Activated naive CD8-positive, alpha-beta T cell (primary cell): ENCODE data around the gene SNX9.
A peak's percentile ranks its signal among the peaks of the same experiment; 100 is the strongest.

ENCODE experiments used
- H3K27ac Mint-ChIP-seq: one replicate; pipeline ENCODE4 v1.8.0; 2021; ENCODE audit warnings: mixed read lengths
- H3K27me3 Mint-ChIP-seq: one replicate; pipeline ENCODE4 v1.8.0; 2021; ENCODE audit warnings: mixed read lengths
- H3K36me3 Mint-ChIP-seq: one replicate; pipeline ENCODE4 v1.8.0; 2021; ENCODE audit warnings: mixed read lengths
- H3K4me1 Mint-ChIP-seq: one replicate; pipeline ENCODE4 v1.8.0; 2021; ENCODE audit warnings: low read depth, mixed read lengths
- H3K4me3 Mint-ChIP-seq: one replicate; pipeline ENCODE4 v1.8.0; 2021; ENCODE audit warnings: mild to moderate bottlenecking, mixed read lengths
- H3K9me3 Mint-ChIP-seq: one replicate; pipeline ENCODE4 v1.8.0; 2021; ENCODE audit warnings: low read depth, mixed read lengths

Gene SNX9

GRCh38 chr6:157823001-157823527 lies at the start of gene SNX9:
Gene SNX9, plus strand, starts transcription at chr6:157823246. Its CDS starts 189 bp downstream, at chr6:157823435.
- H3K4me1 Mint-ChIP-seq, result peaks cover 43% of the 10 kb centered on the region
- H3K9me3 Mint-ChIP-seq, result no peaks in the 10 kb centered on the region
- peaks cover 8% of the 10 kb centered on the region for H3K36me3 Mint-ChIP-seq
- peak within 1 kb of the TSS; percentile 99 for H3K4me3 Mint-ChIP-seq
- peak within 1 kb of the TSS; percentile 100 for H3K27ac Mint-ChIP-seq
- H3K27me3 Mint-ChIP-seq, result no peaks in the 10 kb centered on the region

GRCh38 chr6:157773248-157773773 lies 49.7 kb upstream of the SNX9 start:
- peak overlapping the region; percentile 85 for H3K27ac Mint-ChIP-seq
- H3K36me3 Mint-ChIP-seq, result no peaks in the 10 kb centered on the region

GRCh38 chr6:157774153-157775135 lies 48.6 kb upstream of the SNX9 start:
- no peak overlapping the region for H3K4me3 Mint-ChIP-seq
- H3K4me1 Mint-ChIP-seq, result peaks cover 33% of the 10 kb centered on the region
- H3K36me3 Mint-ChIP-seq, result no peaks in the 10 kb centered on the region
- H3K27me3 Mint-ChIP-seq, result no peaks in the 10 kb centered on the region
- H3K9me3 Mint-ChIP-seq, result no peaks in the 10 kb centered on the region
- H3K27ac Mint-ChIP-seq, result peak overlapping the region; percentile 85

More at GRCh38 chr6:157773248-157773773, 49.7 kb upstream of the SNX9 start:
- Mint-ChIP-seq H3K4me1 (peaks cover 42% of the 10 kb centered on the region), H3K4me3 (peak overlapping the region; percentile 47), H3K9me3 (no peaks in the 10 kb centered on the region), H3K27me3 (no peaks in the 10 kb centered on the region)

- no peaks in the 10 kb centered on the region for H3K36me3 Mint-ChIP-seq
- H3K27ac Mint-ChIP-seq, result peak overlapping the region; percentile 34
- H3K4me3 Mint-ChIP-seq, result no peak overlapping the region
- H3K9me3 Mint-ChIP-seq, result no peaks in the 10 kb centered on the region
- H3K27me3 Mint-ChIP-seq, result no peaks in the 10 kb centered on the region
- peaks cover 25% of the 10 kb centered on the region for H3K4me1 Mint-ChIP-seq
These were observed 47.7 kb upstream of the SNX9 start for GRCh38 chr6:157775376-157775775.

- peaks cover 4% of the 10 kb centered on the region for H3K9me3 Mint-ChIP-seq
- no peaks in the 10 kb centered on the region for H3K27me3 Mint-ChIP-seq
These were observed 45.7 kb upstream of the SNX9 start for GRCh38 chr6:157777344-157777743.

GRCh38 chr6:157778719-157779118 lies 44.3 kb upstream of the SNX9 start:
- no peak overlapping the region for H3K27ac Mint-ChIP-seq
- no peak overlapping the region for H3K4me3 Mint-ChIP-seq
- peaks cover 4% of the 10 kb centered on the region for H3K9me3 Mint-ChIP-seq
- peaks cover 11% of the 10 kb centered on the region for H3K4me1 Mint-ChIP-seq
- no peaks in the 10 kb centered on the region for H3K27me3 Mint-ChIP-seq
- H3K36me3 Mint-ChIP-seq, result no peaks in the 10 kb centered on the region

More at GRCh38 chr6:157777344-157777743, 45.7 kb upstream of the SNX9 start:
- no peaks in the 10 kb centered on the region for H3K36me3 Mint-ChIP-seq
- H3K27ac Mint-ChIP-seq, result no peak overlapping the region
- H3K4me1 Mint-ChIP-seq, result peaks cover 22% of the 10 kb centered on the region
- no peak overlapping the region for H3K4me3 Mint-ChIP-seq

GRCh38 chr6:157779705-157780604 lies 43.1 kb upstream of the SNX9 start:
- Mint-ChIP-seq H3K27ac (no peak overlapping the region), H3K27me3 (no peaks in the 10 kb centered on the region), H3K4me1 (peaks cover 2% of the 10 kb centered on the region), H3K9me3 (peaks cover 4% of the 10 kb centered on the region), H3K36me3 (no peaks in the 10 kb centered on the region), H3K4me3 (no peak overlapping the region)

- Mint-ChIP-seq H3K4me1 (peaks cover 1% of the 10 kb centered on the region), H3K27me3 (no peaks in the 10 kb centered on the region), H3K27ac (no peak overlapping the region), H3K4me3 (no peak overlapping the region), H3K36me3 (no peaks in the 10 kb centered on the region), H3K9me3 (peaks cover 4% of the 10 kb centered on the region)
These were observed 37.4 kb upstream of the SNX9 start for GRCh38 chr6:157785636-157786035.

- Mint-ChIP-seq H3K4me3 (no peak overlapping the region), H3K36me3 (no peaks in the 10 kb centered on the region), H3K4me1 (peaks cover 7% of the 10 kb centered on the region), H3K27ac (no peak overlapping the region), H3K27me3 (no peaks in the 10 kb centered on the region), H3K9me3 (peaks cover 4% of the 10 kb centered on the region)
These were observed 36.8 kb upstream of the SNX9 start for GRCh38 chr6:157786221-157786620.

GRCh38 chr6:157787080-157787479 lies 36.0 kb upstream of the SNX9 start:
- H3K36me3 Mint-ChIP-seq, result no peaks in the 10 kb centered on the region
- H3K9me3 Mint-ChIP-seq, result peaks cover 3% of the 10 kb centered on the region
- H3K27ac Mint-ChIP-seq, result no peak overlapping the region
- no peaks in the 10 kb centered on the region for H3K27me3 Mint-ChIP-seq
- peaks cover 7% of the 10 kb centered on the region for H3K4me1 Mint-ChIP-seq
- no peak overlapping the region for H3K4me3 Mint-ChIP-seq

- peaks cover 7% of the 10 kb centered on the region for H3K4me1 Mint-ChIP-seq
- H3K36me3 Mint-ChIP-seq, result no peaks in the 10 kb centered on the region
- no peaks in the 10 kb centered on the region for H3K9me3 Mint-ChIP-seq
- H3K27ac Mint-ChIP-seq, result no peak overlapping the region
- no peak overlapping the region for H3K4me3 Mint-ChIP-seq
- no peaks in the 10 kb centered on the region for H3K27me3 Mint-ChIP-seq
These were observed 34.9 kb upstream of the SNX9 start for GRCh38 chr6:157788180-157788579.

- Mint-ChIP-seq H3K9me3 (no peaks in the 10 kb centered on the region), H3K27ac (no peak overlapping the region), H3K4me1 (peaks cover 11% of the 10 kb centered on the region), H3K4me3 (no peak overlapping the region), H3K27me3 (no peaks in the 10 kb centered on the region), H3K36me3 (no peaks in the 10 kb centered on the region)
These were observed 33.7 kb upstream of the SNX9 start for GRCh38 chr6:157789297-157789696.

GRCh38 chr6:157789861-157790260 lies 33.2 kb upstream of the SNX9 start:
- Mint-ChIP-seq H3K27me3 (no peaks in the 10 kb centered on the region), H3K9me3 (no peaks in the 10 kb centered on the region), H3K4me1 (peaks cover 13% of the 10 kb centered on the region), H3K4me3 (no peak overlapping the region), H3K36me3 (no peaks in the 10 kb centered on the region), H3K27ac (no peak overlapping the region)

GRCh38 chr6:157790548-157791160 lies 32.4 kb upstream of the SNX9 start:
- Mint-ChIP-seq H3K4me3 (no peak overlapping the region), H3K36me3 (no peaks in the 10 kb centered on the region), H3K27me3 (no peaks in the 10 kb centered on the region), H3K27ac (no peak overlapping the region), H3K4me1 (peaks cover 13% of the 10 kb centered on the region), H3K9me3 (no peaks in the 10 kb centered on the region)
